Measurements from ENCODE around the gene ADIPOR1.

GRCh38 chr1:202915146-202915545 lies 43.0 kb downstream of the ADIPOR1 start:
- TF ChIP-seq POLR2A (IDR thresholded peaks at IDR 0.05; ENCODE audit: low read depth, low read length): no peak
- TF ChIP-seq TAF1 (IDR thresholded peaks at IDR 0.05; ENCODE audit: low read depth, low read length): no peak
- TF ChIP-seq POLR2AphosphoS5 (IDR thresholded peaks at IDR 0.05; ENCODE audit: low read depth, low read length): no peak
- no peak for TF ChIP-seq POU2F2 (IDR thresholded peaks at IDR 0.05; ENCODE audit: low read depth, low read length)
